ENCODE measurements around the gene SLC35G2.
"Not testable (repeated sequence)": the region's sequence is repeated elsewhere in the genome, so short reads cannot be mapped to it uniquely, and the experiment has no call there.

SLC35G2 gene

DNA sequence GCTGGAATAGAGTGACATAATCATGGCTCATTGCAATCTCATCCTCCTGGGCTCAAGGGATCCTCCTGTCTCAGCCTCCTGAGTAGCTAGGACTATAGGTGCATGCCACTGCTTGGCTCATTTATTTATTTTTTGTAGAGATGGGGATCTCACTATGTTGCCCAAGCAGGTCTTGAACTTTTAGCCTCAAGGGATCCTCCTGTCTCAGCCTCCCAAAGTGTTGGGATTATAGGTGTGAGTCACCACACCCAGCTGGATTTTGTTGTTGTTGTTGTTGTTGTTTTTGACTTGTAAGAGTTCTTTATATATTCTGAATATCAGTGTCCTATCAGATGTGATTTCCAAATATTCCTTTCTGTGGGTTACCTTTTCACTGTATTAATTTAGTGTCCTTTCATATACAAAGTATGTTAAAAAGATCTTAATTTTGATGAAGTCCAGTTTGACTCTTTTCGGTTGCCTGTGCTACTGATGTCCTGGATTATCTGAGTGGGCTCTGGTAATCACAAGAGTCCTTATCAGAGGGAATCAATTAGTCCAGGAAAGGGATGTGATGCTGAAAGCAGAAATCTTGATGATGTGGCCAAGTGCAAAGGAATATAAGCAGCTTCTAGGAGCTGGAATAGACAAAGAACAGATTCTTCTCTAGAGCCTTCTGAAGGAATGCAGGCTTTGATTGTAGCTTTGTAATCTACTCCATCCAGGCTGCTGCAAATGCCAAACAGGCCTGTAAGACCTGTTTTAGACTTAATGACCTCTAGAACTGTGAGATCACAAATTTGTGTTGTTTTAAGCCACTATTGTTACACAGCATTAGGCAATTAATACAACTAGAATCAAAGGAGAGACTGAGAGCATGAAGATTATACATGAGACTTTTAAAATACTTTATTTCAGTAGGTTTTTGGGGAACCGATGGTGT is 73.3 kb downstream of the SLC35G2 start:
- no peak for DNase-seq

DNA sequence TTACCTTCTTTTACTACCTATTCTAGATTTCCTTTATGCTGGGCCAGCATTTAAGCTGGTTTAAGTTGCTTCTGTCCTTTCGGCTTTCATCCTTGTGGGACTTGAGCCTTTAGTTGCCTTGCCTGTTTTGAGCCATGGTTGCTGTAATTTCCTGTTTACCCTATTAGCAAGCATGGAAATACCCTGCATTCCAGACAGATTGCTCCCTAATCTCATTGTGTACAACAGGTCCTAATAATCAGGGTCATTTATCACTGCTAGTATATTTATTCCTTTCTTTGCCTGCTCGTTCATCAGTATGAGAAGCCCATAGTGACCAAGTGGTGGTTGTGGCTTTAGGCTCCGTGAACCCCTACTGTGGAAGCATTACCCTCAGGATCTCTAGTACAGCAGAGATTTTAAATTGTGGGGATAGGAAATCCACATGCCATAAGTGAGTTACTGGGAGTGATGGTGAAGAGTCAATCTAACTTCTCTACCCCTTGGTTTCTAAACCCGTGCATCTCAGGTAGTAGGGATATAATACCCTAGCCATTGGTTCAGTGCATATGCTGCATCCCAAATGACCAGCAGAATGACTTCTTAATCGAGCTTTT is 75.0 kb downstream of the SLC35G2 start:
- DNase-seq: no peak

DNA sequence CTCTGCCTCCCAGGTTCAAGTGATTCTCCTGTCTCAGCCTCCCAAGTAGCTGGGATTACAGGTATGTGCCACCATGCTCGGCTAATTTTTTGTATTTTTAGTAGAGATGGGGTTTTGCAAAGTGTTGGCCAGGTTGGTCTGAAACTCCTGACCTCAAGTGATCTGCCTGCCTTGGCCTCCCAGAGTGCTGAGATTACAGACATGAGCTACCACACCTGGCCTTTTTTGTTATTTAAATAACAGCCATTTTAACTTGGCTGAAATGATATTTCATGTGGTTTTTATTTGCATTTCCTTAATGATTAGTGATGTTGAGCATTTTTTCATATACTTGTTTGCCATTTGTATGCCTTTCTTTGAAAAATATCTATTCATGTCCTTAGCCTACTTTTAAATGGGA is 78.2 kb downstream of the SLC35G2 start:
- DNase-seq: not testable (repeated sequence)

DNA sequence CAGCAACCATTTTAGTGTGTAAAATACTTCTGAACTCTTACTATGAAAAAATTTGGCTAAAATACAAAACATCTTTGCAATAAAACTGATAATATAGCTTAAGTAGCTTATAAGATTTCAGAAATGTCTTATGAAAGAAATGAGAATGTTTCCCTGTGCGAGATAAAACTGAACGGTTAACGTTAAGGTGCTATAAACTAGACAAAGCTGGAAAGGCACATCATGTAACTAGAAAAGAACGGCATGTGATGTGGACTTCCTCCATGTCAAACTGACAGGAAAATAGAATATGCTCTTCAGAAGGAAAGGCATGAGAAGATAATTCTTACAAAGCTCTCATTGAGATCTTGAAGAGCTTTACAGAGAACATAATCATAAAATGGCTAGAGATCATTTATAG is 79.6 kb downstream of the SLC35G2 start:
- DNase-seq: no peak

DNA sequence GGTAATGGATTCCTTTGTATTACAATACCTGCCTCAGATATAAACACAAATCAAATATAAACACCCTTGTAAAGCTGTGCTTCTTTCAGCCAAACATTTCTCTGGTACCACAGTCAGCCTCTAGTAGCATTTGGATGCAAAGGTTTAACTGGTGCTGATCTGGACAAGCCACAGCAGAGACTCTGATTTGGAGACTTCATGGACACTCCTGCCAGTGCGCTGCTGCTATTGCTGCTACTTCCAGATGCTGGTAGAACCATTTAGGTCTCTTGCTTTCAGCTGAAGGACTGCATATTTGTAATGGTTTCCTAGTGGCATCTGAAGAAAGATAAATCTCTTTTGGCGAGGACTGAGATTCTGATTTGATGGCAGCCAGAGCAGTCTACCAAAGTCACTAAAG is 80.0 kb downstream of the SLC35G2 start:
- DNase-seq: no peak

DNA sequence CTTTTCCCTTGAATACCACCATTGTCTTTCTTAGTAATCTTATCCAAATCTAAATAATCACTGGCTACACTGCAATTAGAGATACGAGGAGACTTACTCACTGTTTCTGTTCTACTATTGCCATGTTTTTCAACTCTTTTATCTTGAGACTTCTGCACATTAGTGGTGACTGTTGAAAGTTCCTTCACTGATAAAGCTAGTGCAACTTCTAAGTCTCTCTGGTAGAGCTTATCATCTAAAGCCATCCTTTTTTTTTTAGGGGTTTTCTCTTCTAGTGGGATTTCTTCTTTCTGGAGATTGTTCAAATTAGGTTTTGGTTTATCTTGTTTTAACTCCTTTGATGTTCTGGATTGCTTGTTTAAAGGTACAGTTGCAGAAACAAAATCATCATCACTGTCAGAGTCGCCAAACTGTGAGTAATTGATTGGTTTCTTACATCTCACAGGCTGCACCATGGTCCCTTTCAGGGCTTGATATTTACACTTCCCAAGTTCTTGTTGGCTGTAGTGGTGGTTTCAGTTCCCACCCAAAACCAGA is 80.8 kb downstream of the SLC35G2 start:
- no peak for DNase-seq

DNA sequence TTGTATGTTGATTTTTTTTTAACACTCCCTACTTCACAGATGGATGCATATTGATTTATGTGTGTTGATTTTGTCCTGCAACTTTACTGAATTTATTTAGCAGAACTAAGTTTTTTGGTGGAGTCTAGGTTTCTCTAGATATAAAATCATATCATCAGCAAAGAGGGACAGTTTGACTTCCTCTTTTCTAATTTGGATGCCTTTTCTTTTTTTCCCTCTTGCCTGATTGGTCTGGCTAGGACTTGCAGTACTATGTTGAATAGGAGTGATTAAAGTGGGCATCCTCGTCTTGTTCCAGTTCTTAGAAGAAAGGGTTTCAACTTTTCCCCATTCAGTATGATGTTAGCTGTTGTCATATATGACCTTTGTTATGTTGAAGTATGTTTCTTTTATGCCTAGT is 81.8 kb downstream of the SLC35G2 start:
- not testable (repeated sequence) for DNase-seq

DNA sequence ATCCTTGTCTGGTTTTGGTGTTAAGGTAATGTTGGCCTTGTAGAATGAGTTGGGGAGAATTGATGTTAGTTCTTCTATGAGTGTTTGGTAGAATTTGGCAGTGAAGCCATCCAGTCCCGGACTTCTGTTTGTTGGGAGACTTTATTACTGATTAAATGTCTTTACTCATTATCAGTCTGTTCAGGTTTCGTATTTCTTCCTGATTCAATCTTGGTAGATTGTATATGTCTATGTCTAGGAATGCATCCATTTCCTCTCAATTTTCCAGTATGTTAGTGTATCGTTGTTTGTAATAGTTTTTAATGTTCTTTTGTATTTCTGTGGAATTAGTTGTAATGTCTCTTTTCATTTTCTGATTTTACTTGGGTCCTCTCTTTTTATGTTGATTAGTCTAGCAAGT is 82.5 kb downstream of the SLC35G2 start:
- DNase-seq: no peak

DNA sequence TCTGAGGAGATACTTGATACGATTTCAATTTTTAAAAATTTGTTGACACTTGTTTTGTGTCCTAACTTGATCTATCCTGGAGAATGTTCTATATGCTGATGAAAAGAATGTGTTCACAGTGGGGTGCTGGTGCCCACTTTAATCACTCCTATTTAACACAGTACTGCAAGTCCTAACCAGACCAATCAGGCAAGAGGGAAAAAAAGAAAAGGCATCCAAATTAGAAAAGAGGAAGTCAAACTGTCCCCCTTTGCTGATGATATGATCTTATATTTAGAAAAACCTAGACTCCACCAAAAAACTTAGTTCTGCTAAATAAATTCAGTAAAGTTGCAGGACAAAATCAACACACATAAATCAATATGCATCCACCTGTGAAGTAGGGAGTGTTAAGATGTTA is 83.6 kb downstream of the SLC35G2 start:
- not testable (repeated sequence) for DNase-seq

DNA sequence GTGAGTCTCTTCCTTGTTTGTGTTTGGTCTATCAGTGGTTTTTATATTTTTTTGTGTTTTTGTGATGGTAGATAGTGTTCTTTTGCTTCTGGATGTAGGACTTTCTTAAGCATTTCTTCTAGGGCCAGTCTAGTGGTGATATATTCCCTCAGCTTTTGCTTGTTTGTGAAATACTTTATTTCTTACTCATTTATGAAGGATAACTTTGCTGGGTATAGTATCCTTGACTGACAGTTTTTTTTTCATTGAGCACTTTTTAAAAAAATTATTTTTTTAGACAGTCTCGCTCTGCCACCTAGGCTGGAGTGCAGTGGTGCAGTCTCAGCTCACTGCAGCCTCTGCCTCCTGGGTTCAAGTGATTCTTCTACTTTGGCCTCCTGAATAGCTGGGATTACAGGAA is 85.0 kb downstream of the SLC35G2 start:
- DNase-seq: no peak

DNA sequence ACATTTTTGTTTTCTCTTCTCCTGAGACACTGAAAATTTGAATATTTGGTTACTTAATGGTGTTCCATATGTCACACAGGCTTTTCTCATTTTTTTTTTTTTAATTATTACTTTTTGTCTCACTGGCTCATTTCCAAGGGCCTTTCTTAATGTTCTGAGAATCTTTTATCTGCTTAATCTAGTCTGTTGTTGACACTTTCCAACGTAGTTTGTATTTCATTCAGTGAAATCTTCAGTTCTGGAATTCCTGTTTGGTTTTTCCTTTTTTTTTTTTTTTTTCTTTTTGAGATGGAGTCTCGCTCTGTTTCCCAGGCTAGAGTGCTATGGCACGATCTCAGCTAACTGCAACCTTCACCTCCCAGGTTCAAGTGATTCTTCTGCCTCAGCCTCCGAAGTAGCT is 85.8 kb downstream of the SLC35G2 start:
- no peak for DNase-seq
